Liver (tissue), 9 donors: ENCODE results near the gene ADAM29. TPM values are rescaled to one million over a fixed set of nuclear protein-coding genes. Genes with fewer than 3 reads are reported as not detected.

ENCODE experiments used
- DNase-seq: peaks from one replicate; pipeline ENCODE4 v3.0.0-alpha.2; 2017; ENCODE audit warnings: low spot score
- H3K27ac ChIP-seq, 2 donors: one replicate each; pipeline ENCODE4 v1.7.0; 2013; ENCODE audit warnings: inconsistent platforms in 2 of 2, low read length in 2 of 2, control low read depth in 1 of 2, low read depth in 1 of 2, mild to moderate bottlenecking in 1 of 2
- H3K27me3 ChIP-seq, 4 donors: one replicate each; pipeline versions ENCODE4 v1.6.1 to v1.7.0; 2013; ENCODE audit warnings: low read length in 3 of 4, inconsistent platforms in 1 of 4, mild to moderate bottlenecking in 1 of 4, moderate library complexity in 1 of 4; ENCODE audit not compliant: control insufficient read depth in 4 of 4, insufficient read depth in 4 of 4
- H3K36me3 ChIP-seq, 4 donors: one replicate each; pipeline versions ENCODE4 v1.6.1 to v1.7.0; 2013; ENCODE audit warnings: low read length in 3 of 4, mild to moderate bottlenecking in 3 of 4, low read depth in 1 of 4, moderate library complexity in 1 of 4; ENCODE audit not compliant: control insufficient read depth in 4 of 4, insufficient read depth in 3 of 4
- H3K4me1 ChIP-seq, 4 donors: one replicate each; pipeline versions ENCODE4 v1.6.1 to v1.7.0; 2013; ENCODE audit warnings: low read length in 3 of 4, mild to moderate bottlenecking in 3 of 4, moderate library complexity in 1 of 4; ENCODE audit not compliant: control insufficient read depth in 4 of 4, insufficient read depth in 4 of 4
- H3K4me3 ChIP-seq, 3 donors: one replicate each; pipeline versions ENCODE4 v1.6.1 to v1.7.0; 2013; ENCODE audit warnings: low read length in 3 of 3, control low read depth in 1 of 3, low read depth in 1 of 3, mild to moderate bottlenecking in 1 of 3
- H3K9ac ChIP-seq, 2 donors: one replicate each; pipeline ENCODE4 v1.7.0; 2013; ENCODE audit warnings: low read length in 2 of 2, mild to moderate bottlenecking in 2 of 2, moderate library complexity in 2 of 2, control low read depth in 1 of 2, low read depth in 1 of 2
- H3K9me3 ChIP-seq, 4 donors: one replicate each; pipeline versions ENCODE4 v1.6.1 to v1.7.0; 2013; ENCODE audit warnings: low read length in 3 of 4; ENCODE audit not compliant: control insufficient read depth in 4 of 4
- FOXA2 ChIP-seq: IDR thresholded peaks from 2 replicates; pipeline ENCODE4 v1.6.1; 2016; ENCODE audit warnings: antibody characterized with exemption
- GABPA ChIP-seq, 2 donors: IDR thresholded peaks in 1 of 2; conservative IDR thresholded peaks in 1 of 2; 2 replicates each; pipeline ENCODE4 v1.6.1; 2016; ENCODE audit warnings: antibody characterized with exemption in 2 of 2, mild to moderate bottlenecking in 1 of 2, moderate library complexity in 1 of 2
- HNF4G ChIP-seq: IDR thresholded peaks from 2 replicates; pipeline ENCODE4 v1.6.1; 2016; ENCODE audit warnings: antibody characterized with exemption
- JUND ChIP-seq, 2 donors: IDR thresholded peaks; 2 replicates each; pipeline ENCODE4 v1.6.1; 2016; ENCODE audit warnings: antibody characterized with exemption in 2 of 2
- RAD21 ChIP-seq, 2 donors: IDR thresholded peaks; 2 replicates each; pipeline ENCODE4 v1.6.1; 2016; ENCODE audit warnings: antibody characterized with exemption in 2 of 2, mild to moderate bottlenecking in 2 of 2
- REST ChIP-seq: IDR thresholded peaks from 2 replicates; pipeline ENCODE4 v1.6.1; 2016; ENCODE audit warnings: antibody characterized with exemption, mild to moderate bottlenecking
- TAF1 ChIP-seq: conservative IDR thresholded peaks from 2 replicates; pipeline ENCODE4 v1.6.1; 2016; ENCODE audit warnings: antibody characterized with exemption, mild to moderate bottlenecking
- YY1 ChIP-seq: IDR thresholded peaks from 2 replicates; pipeline ENCODE4 v1.6.1; 2016; ENCODE audit warnings: antibody characterized with exemption, mild to moderate bottlenecking
- WGBS: extraction: QIAGEN DNeasy Blood & Tissue Kit; methylation state at CpG from one replicate; pipeline ENCODE4 v1.1.7; 2013; 5-methylcytosine and 5-hydroxymethylcytosine counted together
- polyA plus RNA-seq, 2 donors: library from polyadenylated mRNA; stranded (reverse) in 1 of 2; unstranded in 1 of 2; fragments of 200-250 nt in 1 of 2; fragments of >200 nt in 1 of 2; fragmentation: Nextera tagmentation in 1 of 2; extraction: Ambion mirVana in 1 of 2; gene quantifications; one replicate each; pipeline versions ENCODE4 v1.2.1 to v1.2.3, GENCODE V29; 2013 to 2015
- total RNA-seq, 2 donors: library from RNA; depleted of rRNA; stranded (reverse); fragments of >200 nt; gene quantifications; one replicate each; pipeline ENCODE4 v1.2.3, GENCODE V29; 2014
- TF ChIP-seq, protein P1 (sequence below): IDR thresholded peaks from 2 replicates; pipeline ENCODE4 v1.6.1; 2016; ENCODE audit warnings: antibody characterized with exemption
- TF ChIP-seq, protein P2 (sequence below): fragments of 150-350 bp; IDR thresholded peaks from 2 replicates; pipeline ENCODE4 v1.5.1; 2017; ENCODE audit warnings: improper control_type of control experiment, low read depth, low read length; ENCODE audit not compliant: missing input control
- donor health status: healthy.
- donor health status: healthy.
- donor health status: healthy.
- donor health status: healthy.
- donor health status: healthy.

Gene ADAM29
- total and polyA plus RNA-seq, 4 donors: not detected

DNA sequence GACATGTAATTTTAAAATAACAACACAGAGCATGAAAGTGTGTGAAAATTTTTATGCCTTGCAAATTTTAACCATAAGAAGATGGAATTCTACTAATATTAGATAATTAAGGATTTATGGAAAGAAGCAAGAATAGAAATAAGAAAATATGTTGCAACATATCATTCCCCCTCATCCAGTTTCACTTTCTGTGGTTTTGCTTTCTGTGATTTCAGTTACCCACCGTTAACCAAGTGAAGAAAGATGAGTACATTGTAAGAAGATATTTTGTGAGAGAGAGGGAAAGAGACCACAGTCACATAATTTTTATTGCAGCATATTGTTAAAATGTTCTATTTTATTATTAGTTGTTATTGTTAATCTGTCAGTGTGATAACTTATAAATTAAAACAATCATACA lies 77.9 kb downstream of the ADAM29 start:
- TF ChIP-seq HNF4G: no peak
- no peak for TF ChIP-seq REST
- WGBS: 69% methylated on average over 1 of the region's 1 CpG
- H3K36me3 ChIP-seq: no peaks in the 10 kb centered on the region

DNA sequence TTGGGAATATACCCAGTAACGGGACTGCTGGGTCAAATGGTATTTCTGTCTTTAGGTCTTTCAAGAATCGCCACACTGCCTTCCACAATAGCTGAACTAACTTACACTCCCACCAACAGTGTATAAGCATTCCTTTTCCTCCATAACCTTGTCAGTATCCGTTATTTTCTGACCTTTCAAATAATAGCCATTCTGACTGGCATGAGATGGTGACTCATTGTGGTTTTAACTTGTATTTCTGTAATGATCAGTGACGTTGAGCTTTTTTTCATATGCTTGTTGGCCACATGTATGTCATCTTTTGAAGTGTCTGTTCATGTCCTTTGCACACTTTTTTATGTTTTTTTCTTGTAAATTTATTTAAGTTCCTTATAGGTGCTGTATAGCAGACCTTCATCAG lies 81.2 kb downstream of the ADAM29 start:
- no peak overlapping the region for H3K9ac ChIP-seq
- 56% methylated on average over 4 of the region's 4 CpGs for WGBS

More for the DNA sequence above, 77.9 kb downstream of the ADAM29 start:
- Histone ChIP-seq H3K4me3 (no peak overlapping the region), H3K27me3 (peaks cover 0 to 3% (median 0%) of the 10 kb centered on the region in 4 donors), H3K27ac (no peak overlapping the region), H3K9ac (no peak overlapping the region), H3K4me1 (no peaks in the 10 kb centered on the region), H3K9me3 (peaks cover 0 to 3% (median under 1%) of the 10 kb centered on the region in 4 donors)
- DNase-seq: no peak

More for the DNA sequence above, 81.2 kb downstream of the ADAM29 start:
- DNase-seq: no peak
- Histone ChIP-seq H3K27me3 (no peaks in the 10 kb centered on the region), H3K36me3 (no peaks in the 10 kb centered on the region), H3K4me3 (no peak overlapping the region), H3K4me1 (no peaks in the 10 kb centered on the region), H3K9me3 (no peaks in the 10 kb centered on the region), H3K27ac (no peak overlapping the region)
- TF ChIP-seq, protein P1, sequence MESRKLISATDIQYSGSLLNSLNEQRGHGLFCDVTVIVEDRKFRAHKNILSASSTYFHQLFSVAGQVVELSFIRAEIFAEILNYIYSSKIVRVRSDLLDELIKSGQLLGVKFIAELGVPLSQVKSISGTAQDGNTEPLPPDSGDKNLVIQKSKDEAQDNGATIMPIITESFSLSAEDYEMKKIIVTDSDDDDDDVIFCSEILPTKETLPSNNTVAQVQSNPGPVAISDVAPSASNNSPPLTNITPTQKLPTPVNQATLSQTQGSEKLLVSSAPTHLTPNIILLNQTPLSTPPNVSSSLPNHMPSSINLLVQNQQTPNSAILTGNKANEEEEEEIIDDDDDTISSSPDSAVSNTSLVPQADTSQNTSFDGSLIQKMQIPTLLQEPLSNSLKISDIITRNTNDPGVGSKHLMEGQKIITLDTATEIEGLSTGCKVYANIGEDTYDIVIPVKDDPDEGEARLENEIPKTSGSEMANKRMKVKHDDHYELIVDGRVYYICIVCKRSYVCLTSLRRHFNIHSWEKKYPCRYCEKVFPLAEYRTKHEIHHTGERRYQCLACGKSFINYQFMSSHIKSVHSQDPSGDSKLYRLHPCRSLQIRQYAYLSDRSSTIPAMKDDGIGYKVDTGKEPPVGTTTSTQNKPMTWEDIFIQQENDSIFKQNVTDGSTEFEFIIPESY: no peak
- TF ChIP-seq TAF1: no peak
- TF ChIP-seq REST: no peak
- TF ChIP-seq, protein P2, sequence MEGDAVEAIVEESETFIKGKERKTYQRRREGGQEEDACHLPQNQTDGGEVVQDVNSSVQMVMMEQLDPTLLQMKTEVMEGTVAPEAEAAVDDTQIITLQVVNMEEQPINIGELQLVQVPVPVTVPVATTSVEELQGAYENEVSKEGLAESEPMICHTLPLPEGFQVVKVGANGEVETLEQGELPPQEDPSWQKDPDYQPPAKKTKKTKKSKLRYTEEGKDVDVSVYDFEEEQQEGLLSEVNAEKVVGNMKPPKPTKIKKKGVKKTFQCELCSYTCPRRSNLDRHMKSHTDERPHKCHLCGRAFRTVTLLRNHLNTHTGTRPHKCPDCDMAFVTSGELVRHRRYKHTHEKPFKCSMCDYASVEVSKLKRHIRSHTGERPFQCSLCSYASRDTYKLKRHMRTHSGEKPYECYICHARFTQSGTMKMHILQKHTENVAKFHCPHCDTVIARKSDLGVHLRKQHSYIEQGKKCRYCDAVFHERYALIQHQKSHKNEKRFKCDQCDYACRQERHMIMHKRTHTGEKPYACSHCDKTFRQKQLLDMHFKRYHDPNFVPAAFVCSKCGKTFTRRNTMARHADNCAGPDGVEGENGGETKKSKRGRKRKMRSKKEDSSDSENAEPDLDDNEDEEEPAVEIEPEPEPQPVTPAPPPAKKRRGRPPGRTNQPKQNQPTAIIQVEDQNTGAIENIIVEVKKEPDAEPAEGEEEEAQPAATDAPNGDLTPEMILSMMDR: no peak
- no peak for TF ChIP-seq RAD21 (IDR thresholded peaks at IDR 0.05)
- no peak for TF ChIP-seq JUND (IDR thresholded peaks at IDR 0.05)
- no peak for TF ChIP-seq HNF4G
- no peak for TF ChIP-seq GABPA (IDR thresholded peaks at IDR 0.05 in 1 of 2, conservative IDR thresholded peaks at IDR 0.05 in 1 of 2)
- TF ChIP-seq YY1: no peak
- TF ChIP-seq FOXA2: no peak
